Natural killer cell (primary cell): Measurements from ENCODE around the gene FAF2. TPM values are rescaled to one million over a fixed set of nuclear protein-coding genes. Genes with fewer than 3 reads are reported as not detected.

Experiments used
- ATAC-seq, 3 donors: fragments of 150-1000 bp in 2 of 3; fragments of 200-7000 bp in 1 of 3; cut with Tn5 transposase; 1 replicate in 1 of 3; 2 replicates in 2 of 3; pipeline ENCODE4 v1.10.0; 2021; ENCODE audit warnings: mild to moderate bottlenecking in 2 of 3, moderate library complexity in 2 of 3
- DNase-seq, 2 donors: peaks; one replicate each; pipeline versions ENCODE4 v3.0.0 to v3.0.0-alpha.2; 2013 to 2021; ENCODE audit warnings: mixed read lengths in 1 of 2
- H3K27ac ChIP-seq: one replicate; pipeline ENCODE4 v1.5.1; 2013; ENCODE audit warnings: mild to moderate bottlenecking, low read length
- H3K27me3 ChIP-seq: one replicate; pipeline ENCODE4 v1.6.1; 2013; ENCODE audit warnings: low read length; ENCODE audit not compliant: control insufficient read depth, insufficient read depth
- H3K36me3 ChIP-seq: one replicate; pipeline ENCODE4 v1.6.1; 2013; ENCODE audit warnings: low read length; ENCODE audit not compliant: control insufficient read depth, insufficient read depth
- H3K4me1 ChIP-seq: one replicate; pipeline ENCODE4 v1.6.1; 2013; ENCODE audit warnings: low read length; ENCODE audit not compliant: control insufficient read depth, insufficient read depth
- H3K4me3 ChIP-seq: one replicate; pipeline ENCODE4 v1.5.1; 2013; ENCODE audit warnings: low read length
- H3K9me3 ChIP-seq: one replicate; pipeline ENCODE4 v1.6.1; 2013; ENCODE audit warnings: low read length; ENCODE audit not compliant: control insufficient read depth, insufficient read depth
- H3K27ac Mint-ChIP-seq, 2 donors: one replicate each; pipeline ENCODE4 v1.8.0; 2022; ENCODE audit warnings: mild to moderate bottlenecking in 2 of 2, mixed read lengths in 2 of 2, moderate library complexity in 1 of 2
- H3K27me3 Mint-ChIP-seq, 2 donors: one replicate each; pipeline ENCODE4 v1.8.0; 2022; ENCODE audit warnings: low read depth in 2 of 2, mixed read lengths in 2 of 2
- H3K36me3 Mint-ChIP-seq: one replicate; pipeline ENCODE4 v1.8.0; 2022; ENCODE audit warnings: mixed read lengths
- H3K4me1 Mint-ChIP-seq, 2 donors: one replicate each; pipeline ENCODE4 v1.8.0; 2022; ENCODE audit warnings: mixed read lengths in 2 of 2
- H3K4me3 Mint-ChIP-seq: one replicate; pipeline ENCODE4 v1.8.0; 2022; ENCODE audit warnings: mild to moderate bottlenecking, moderate library complexity, mixed read lengths
- H3K9me3 Mint-ChIP-seq, 2 donors: one replicate each; pipeline ENCODE4 v1.8.0; 2022; ENCODE audit warnings: mixed read lengths in 2 of 2
- WGBS: methylation state at CpG from one replicate; pipeline ENCODE4 v1.1.7; 2013; ENCODE audit warnings: missing lambda C conversion rate; ENCODE audit not compliant: insufficient coverage; 5-methylcytosine and 5-hydroxymethylcytosine counted together
- intact Hi-C: fragments of 100-400 bp; cut with micrococcal nuclease; formaldehyde crosslinking; loops from one replicate; pipeline ENCODE4 v1.14.2; 2022
- total RNA-seq, 4 donors: library from RNA; stranded (reverse); fragments of 120-200 nt in 1 of 4; gene quantifications; one replicate each; pipeline versions ENCODE4 v1.2.3 to v1.2.4, GENCODE V29; 2013 to 2022
- TF ChIP-seq, protein P1 (sequence below): fragments of 200-600 bp; IDR thresholded peaks from one replicate; pipeline ENCODE4 v1.8.0; 2022; ENCODE audit warnings: antibody characterized with exemption

FAF2 gene
- total RNA-seq, 3 donors from 2014 or later (not counting 1 experiment from before 2014, with no cell fraction given): 32.1 to 32.5 (median 32.1) TPM

GRCh38 chr5:176408590-176408989, 39.6 kb upstream of the FAF2 start:
- no peaks in the 10 kb centered on the region for H3K9me3 ChIP-seq
- TF ChIP-seq, protein P1, sequence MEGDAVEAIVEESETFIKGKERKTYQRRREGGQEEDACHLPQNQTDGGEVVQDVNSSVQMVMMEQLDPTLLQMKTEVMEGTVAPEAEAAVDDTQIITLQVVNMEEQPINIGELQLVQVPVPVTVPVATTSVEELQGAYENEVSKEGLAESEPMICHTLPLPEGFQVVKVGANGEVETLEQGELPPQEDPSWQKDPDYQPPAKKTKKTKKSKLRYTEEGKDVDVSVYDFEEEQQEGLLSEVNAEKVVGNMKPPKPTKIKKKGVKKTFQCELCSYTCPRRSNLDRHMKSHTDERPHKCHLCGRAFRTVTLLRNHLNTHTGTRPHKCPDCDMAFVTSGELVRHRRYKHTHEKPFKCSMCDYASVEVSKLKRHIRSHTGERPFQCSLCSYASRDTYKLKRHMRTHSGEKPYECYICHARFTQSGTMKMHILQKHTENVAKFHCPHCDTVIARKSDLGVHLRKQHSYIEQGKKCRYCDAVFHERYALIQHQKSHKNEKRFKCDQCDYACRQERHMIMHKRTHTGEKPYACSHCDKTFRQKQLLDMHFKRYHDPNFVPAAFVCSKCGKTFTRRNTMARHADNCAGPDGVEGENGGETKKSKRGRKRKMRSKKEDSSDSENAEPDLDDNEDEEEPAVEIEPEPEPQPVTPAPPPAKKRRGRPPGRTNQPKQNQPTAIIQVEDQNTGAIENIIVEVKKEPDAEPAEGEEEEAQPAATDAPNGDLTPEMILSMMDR: no peak
- no peaks in the 10 kb centered on the region for H3K27me3 ChIP-seq
- DNase-seq: no peak
- Mint-ChIP-seq H3K27me3 (no peaks in the 10 kb centered on the region), H3K4me3 (no peak overlapping the region), H3K36me3 (no peaks in the 10 kb centered on the region), H3K27ac (no peak overlapping the region), H3K9me3 (no peaks in the 10 kb centered on the region), H3K4me1 (peaks cover 23 to 28% of the 10 kb centered on the region in 2 donors)
- WGBS: 96% methylated on average over 5 of the region's 5 CpGs
- H3K4me3 ChIP-seq: no peak overlapping the region
- H3K4me1 ChIP-seq: no peaks in the 10 kb centered on the region
- H3K36me3 ChIP-seq: peaks cover 15% of the 10 kb centered on the region
- no peak for ATAC-seq
- H3K27ac ChIP-seq: no peak overlapping the region
- intact Hi-C loops: no loop called here

DNA sequence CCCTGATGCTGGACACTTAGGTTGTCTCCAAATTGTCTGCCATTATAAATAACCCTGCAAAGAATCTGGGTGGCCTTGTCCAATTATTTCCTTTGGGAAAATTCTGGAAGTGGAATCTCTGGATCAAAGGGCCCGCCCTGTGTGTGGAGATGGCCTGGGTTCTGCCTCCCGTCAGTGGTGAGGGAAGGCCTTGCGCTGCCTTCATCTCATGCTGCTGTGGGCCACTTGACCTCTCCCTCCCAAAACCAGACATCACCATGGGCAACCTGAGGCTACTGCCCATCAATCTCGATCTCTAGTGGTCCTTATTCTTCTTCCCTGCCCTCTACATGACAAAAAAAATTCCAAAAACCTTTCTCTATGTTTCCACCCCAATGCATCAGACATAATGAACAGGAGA, 38.4 kb upstream of the FAF2 start:
- Histone ChIP-seq H3K4me1 (no peaks in the 10 kb centered on the region), H3K36me3 (peaks cover 15% of the 10 kb centered on the region), H3K27ac (no peak overlapping the region), H3K4me3 (no peak overlapping the region), H3K9me3 (no peaks in the 10 kb centered on the region), H3K27me3 (no peaks in the 10 kb centered on the region)
- Mint-ChIP-seq H3K27me3 (no peaks in the 10 kb centered on the region), H3K4me3 (no peak overlapping the region), H3K9me3 (no peaks in the 10 kb centered on the region), H3K27ac (peak overlapping the region in 1 of 2 donors; percentile 27), H3K36me3 (no peaks in the 10 kb centered on the region), H3K4me1 (peaks cover 30 to 40% of the 10 kb centered on the region in 2 donors)
- no peak for DNase-seq
- TF ChIP-seq, protein P1: no peak
- no peak for ATAC-seq
- intact Hi-C loops: no loop called here
- WGBS: 99% methylated on average over 4 of the region's 4 CpGs

DNA sequence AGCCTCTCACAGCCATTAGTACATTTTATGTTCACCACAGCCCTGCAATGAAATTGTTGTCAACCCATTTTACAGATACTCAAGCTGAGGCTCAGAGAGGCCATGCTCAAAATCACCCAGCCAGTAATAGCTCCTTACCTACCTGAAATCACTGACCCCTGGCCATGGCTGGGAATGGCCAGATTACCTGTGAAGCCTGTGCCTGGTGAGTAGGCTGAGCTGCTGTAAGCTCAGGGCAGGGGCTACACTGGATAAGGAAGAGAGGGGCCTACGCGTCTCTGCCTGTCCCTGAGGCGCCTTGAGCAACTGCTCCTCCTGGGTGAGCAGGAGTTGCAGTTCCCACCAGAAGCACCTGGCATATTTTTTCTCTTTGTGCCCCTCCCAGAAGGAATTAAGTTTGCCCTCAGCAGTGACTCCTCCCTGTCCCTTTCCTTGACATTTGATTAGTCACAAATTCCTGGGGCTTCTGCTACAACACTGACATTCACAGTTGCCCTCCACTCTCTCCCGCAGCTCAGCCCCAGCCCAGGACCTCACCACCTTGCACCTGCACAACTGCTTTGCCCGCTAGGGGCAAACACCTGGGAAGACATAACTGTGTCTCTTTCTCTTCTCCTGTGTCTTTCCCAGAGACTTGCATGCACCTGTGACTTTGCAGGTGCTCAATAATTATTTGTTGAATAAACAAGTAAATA, 37.6 kb upstream of the FAF2 start:
- Mint-ChIP-seq H3K36me3 (no peaks in the 10 kb centered on the region), H3K4me3 (no peak overlapping the region), H3K9me3 (no peaks in the 10 kb centered on the region), H3K4me1 (peaks cover 38 to 48% of the 10 kb centered on the region in 2 donors), H3K27ac (peak overlapping the region in 1 of 2 donors; percentile 27), H3K27me3 (no peaks in the 10 kb centered on the region)
- Histone ChIP-seq H3K27me3 (no peaks in the 10 kb centered on the region), H3K36me3 (peaks cover 12% of the 10 kb centered on the region), H3K9me3 (no peaks in the 10 kb centered on the region), H3K27ac (no peak overlapping the region), H3K4me3 (no peak overlapping the region), H3K4me1 (peaks cover 7% of the 10 kb centered on the region)
- intact Hi-C loops: no loop called here
- ATAC-seq: no peak
- DNase-seq: no peak
- TF ChIP-seq, protein P1: no peak
- WGBS: 97% methylated on average over 5 of the region's 5 CpGs
